Stimulated activated CD4-positive, alpha-beta T cell treated with anti-CD3 and anti-CD28 coated beads, TNF-alpha, amount 100 ng/mL, for 4 hours (primary cell): ENCODE measurements around the gene TACC2.

Experiments used
- DNase-seq, 3 experiments: peaks; one replicate each; pipeline ENCODE4 v3.0.0-alpha.2; 2020; ENCODE audit warnings: low read depth in 3 of 3

Gene TACC2

GRCh38 chr10:122277526-122278136, 288.7 kb downstream of the TACC2 start:
- no peak for DNase-seq

DNA sequence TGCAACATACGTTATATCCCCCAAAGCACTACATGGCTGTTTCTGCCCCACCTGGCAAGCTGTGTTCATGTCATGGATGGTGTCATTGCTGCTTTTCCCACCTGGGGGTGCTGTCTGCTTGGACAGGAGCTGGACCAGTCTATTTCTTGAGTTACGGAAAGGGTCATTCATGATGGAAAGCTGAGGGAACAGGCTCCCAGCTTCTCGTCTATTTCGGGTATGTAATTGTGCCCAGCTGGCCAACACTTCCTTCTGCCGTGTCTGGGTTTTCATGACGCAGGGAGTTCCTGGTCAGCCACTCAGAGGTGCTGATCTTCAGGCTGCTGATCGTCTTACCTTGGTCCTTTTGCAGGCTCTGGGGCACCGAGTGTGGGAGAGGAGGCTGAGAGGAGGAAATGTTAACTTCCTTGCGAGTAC, 290.8 kb downstream of the TACC2 start:
- DNase-seq, result no peak

DNA sequence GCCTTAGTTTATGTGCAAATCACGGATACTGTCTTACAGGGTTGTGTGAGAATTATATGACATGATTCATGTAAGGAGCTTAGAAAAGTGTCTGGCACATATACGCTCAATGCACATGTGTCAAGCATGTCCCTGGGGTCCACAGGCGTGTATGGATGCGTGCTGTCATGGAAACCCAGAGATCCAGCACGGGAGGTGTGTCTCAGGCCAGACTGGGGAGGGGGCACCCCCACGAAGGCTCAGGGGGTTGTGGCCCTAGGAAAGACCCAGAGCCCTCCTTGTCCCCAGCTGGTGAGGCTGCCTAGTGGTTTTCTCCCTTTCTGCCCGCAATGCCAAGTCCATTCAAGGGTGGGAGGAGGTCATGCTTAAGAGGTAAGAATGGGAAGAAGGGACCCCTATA, 291.2 kb downstream of the TACC2 start:
- no peak for DNase-seq

GRCh38 chr10:122281018-122281626, 292.2 kb downstream of the TACC2 start:
- no peak for DNase-seq

- no peak for DNase-seq
Observed at GRCh38 chr10:122281751-122282150, 292.8 kb downstream of the TACC2 start.

- no peak for DNase-seq
Observed at GRCh38 chr10:122282253-122282671, 293.3 kb downstream of the TACC2 start.

DNA sequence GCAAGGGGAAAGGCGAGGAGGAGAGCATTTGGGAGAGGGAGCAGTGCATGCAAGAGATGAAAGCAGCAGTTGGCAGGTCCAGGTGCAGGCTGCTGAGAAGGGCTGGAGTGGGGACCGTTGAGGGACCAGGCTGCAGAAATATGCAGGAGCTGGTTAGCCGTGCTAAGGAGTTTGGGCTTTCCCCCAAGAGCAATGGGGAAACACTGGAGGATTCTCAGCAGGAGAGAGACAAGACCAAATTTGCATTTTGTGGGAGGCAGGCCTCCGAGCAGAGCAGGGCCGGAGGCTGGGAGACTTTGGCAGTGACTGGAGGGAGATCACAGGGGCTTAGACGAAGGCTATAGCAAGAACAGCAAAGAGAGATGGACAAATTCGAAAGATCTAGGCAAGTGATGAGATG, 293.9 kb downstream of the TACC2 start:
- DNase-seq, result no peak

DNA sequence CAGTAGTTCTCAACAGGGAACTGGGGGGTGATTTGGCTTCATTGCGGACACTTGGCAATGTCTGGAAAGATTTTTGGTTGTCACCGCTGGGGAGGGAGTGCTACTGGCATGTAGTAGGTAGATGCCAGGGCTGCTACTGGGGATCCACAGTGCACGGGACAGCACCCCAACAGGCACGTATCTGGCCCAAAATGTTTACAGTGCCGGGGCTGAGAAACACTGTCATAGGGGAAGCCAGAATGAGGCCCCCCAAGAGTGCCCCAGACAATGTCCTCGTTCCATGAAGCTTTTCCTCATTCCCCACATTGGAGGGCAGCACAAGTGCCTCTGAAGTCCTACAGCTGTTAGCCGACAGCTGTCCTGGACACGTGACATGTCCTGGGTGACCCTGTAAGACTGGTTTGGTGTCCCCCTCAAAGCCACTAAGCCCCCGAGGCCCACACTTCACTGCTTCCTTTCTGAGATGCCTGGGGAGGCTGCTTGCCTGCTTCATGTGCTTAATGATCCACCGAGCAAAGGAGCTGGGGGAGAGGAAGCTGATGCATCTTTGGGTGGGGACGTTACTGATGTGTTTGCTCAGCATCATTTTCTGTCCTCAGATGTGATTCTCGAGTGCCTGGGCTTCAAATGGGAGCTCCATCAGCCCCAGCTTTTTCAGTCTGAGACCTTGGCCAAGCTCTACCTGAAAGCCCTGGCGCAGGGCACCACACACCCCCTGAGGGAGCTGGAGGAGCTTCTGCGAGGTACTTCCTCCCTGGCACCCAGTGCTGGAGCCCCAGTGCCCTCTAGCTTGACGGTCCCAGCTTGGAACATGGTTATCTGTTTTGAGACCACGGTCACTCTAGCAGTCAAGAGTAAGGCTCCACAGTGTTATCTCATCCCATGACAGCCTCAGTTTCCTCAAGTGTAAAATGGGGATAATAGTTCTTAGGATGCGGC, 296.8 kb downstream of the TACC2 start:
- DNase-seq, result no peak

DNA sequence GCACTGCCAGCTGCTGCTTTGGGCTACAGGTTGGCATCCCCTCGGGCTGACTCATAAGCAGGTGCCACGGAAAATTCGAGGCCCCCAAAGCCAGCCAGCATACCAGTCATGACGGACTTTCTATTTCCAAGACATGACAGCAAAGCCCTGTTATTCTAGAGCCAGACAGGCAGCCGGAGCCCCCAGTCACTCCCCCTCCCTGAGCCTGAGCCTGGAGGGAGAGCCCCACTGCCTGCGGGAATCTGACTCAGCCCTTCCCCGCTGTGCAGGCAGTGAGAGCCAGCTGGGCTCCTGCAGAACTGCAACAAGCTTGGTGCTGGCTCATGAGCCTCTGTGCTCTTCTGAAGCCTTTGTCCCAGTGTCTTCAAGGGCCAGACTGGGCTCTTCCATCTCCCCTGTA, 297.9 kb downstream of the TACC2 start:
- DNase-seq, result no peak

- DNase-seq, result no peak
Observed at GRCh38 chr10:122287570-122287969, 298.6 kb downstream of the TACC2 start.

DNA sequence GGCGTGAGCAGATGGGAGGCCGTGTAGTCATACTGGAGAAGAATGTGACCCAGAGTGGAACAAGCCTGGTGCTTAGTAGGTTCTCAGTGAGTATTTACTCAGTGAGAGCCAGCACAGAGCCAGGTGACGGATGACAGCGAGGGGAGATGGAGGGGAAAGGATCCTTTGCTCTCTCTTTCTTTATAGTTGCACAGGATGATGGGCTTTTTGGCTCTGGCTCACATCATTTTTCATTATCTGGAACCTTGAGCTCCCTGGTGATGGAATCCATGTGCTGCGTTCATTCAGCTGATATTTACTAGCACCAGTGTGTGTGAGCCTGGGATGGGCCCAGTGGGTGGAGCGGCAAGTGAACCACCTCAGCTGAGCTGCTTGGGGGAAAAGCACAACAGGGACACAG, 299.3 kb downstream of the TACC2 start:
- no peak for DNase-seq

DNA sequence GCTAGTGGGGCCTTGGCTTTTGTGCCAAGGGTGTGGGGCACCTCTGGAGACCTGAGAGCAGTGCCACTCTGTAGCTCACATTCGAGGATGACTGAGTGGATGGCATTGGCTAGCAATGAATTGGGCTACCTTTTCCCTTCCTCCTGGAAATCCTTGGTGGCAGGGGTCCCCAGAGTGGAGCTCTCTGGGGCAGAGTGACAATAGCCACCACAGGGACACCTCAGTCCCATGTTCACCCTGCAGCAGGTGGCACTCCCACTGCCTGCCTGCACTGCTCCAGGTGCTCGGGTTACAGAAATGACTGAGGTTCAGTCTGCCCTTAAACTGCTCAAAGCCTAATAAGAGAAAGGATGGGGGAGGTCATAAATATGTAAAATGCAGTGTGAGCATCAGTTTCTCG, 300.0 kb downstream of the TACC2 start:
- DNase-seq, result no peak

DNA sequence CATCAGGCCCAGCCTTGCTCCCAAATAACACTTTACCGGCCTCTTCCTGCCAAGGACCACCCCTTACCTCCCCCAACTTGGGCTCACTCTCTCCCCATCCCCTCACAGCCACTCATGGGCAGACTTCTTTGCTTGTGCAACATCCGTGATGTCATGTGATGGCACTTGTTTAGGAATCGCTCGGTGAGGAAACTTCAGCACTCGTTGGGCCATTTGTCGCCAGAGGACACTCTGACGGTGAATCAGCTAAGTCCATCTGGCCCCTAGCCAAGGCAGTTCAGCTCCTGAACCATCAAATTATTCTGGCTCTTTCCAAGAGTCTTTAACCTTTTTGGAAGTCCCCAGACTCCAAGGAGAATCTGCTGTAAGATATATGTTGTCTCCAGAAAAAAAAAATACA, 301.4 kb downstream of the TACC2 start:
- DNase-seq, result no peak

DNA sequence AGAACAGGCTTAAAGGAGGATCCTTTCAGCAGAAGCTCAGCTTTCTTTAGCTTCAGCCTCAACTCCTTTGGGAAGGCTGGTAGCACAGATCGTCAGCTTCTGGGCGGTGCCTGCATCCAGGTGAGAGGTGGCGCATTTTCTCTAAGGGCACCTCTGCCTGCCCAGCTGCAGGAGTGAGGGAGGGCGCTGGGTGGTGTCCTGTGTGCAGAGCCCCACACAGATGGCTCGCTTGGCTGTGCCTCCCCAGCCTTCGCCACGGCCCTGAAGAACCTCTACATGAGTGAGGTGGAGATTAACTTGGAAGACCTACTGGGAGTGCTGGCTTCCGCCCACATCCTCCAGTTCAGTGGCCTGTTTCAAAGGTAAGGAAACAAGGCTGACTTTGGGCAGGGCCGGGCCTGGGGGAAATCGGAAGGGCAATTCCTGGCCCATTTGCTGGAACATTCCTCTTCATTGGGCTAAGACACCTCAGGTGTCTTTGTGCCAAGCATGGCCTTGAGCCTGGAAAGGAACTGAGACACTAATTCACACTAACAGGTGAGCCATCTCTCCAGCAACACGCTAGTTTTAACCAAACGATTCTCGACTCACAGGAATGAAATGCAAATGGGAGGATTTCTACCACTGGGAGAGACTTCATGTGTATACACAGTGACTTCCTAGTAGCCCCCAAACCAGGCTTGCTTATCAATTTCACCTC, 302.0 kb downstream of the TACC2 start:
- no peak for DNase-seq

- DNase-seq, result no peak
Observed at GRCh38 chr10:122291739-122292138, 302.8 kb downstream of the TACC2 start.

GRCh38 chr10:122292376-122292775, 303.4 kb downstream of the TACC2 start:
- no peak for DNase-seq

DNA sequence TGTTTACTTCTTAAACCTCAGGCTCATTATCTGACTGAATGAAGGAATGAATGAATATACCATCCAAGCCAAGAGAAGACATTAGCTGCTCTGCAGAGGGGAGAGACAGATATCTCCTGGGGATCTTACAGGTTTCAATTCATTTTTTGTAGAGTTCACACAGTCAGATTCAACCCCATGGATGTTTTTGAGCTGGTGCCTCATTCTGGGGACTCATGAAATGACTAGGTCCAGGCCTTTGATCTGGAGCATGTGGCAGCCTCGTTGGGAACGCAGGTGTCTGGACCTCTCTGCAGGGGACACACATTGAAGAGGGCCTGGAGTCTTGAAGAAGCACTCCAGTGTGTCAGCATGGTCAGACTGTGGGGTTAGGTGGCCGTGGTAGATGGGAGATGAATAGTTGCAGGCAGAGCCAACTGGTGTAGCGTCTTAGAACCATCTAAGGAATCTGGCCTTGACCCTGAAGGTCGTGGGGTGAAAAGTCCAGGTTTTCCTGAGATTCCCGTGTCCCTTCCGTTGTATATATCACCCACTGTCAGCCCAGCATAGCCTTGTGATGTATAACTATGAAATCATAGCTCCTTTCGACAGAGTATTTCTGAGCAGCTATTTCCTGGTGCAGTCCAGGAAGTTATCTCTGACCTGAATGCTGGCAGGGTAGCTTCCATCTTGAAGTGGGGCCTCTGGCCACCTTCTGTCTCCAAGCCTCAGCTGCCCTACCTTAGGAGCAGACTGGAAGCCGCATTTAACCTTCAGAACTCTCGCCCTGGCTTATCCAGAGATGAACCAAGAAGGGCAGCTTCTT, 304.4 kb downstream of the TACC2 start:
- no peak for DNase-seq

DNA sequence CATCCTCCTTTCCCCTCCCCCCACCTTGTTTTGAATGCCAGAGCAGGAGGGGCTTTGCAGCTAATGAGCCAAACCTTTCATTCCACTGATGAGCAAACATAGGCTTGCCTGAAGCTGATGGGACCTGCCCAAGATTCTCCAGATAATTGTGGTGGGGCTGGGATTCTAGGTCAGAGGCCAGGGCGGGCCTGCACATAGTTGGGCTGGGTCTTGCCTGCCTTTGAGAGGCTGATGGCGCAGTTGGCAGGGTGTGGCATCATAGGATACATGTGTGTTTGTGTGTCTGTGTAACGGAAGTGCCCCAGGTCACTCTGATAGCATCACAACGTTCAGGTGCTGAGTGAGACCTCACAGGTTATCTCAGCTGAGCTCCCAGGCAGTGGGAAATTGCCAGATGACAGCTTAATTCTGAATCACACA, 305.0 kb downstream of the TACC2 start:
- no peak for DNase-seq

DNA sequence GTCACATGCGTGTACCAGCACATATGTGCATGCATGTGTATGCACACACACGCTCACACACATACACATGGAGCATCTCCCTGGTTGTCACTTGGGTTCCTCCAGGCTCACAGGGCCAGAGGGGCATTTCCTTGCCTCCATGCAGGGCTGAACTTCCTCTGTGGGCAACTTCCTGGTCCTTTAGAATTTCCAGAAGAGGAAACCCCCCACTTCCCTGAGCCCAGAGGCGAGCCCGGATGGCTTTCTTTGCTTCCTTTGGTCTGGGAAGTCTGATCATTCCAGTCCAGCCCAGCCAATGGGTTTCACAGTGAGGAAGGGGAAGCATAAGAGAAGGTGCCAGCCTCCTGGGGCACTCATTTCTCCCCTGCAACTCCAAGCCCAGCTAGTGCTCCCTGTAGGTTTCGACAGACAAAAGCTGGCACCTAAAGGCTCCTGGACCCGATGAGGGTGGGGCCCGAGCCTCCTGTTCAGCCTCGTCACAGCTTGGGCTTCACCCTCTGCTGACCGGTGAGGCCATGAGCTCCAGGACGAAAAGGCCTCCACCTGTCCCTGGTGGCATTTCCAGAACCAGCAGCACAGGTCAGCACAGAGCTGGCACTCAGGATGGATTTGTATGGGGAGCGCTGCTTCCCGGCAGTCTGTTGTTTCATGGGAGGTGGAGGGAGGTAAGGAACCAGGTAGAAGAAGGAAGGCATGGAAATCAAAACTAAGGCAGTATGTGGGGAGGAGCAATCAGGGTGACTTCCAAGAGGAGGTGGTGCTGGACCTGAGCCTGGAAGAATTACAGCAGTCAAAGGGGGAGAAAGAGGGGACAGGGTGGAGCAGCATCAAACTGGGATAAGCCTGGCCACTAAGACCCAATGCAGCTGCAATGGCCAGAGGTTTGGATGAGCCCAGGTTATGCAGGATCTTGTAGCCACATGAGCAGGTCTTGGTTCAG, 305.8 kb downstream of the TACC2 start:
- DNase-seq, result no peak

- DNase-seq, result no peak
Observed at GRCh38 chr10:122295451-122295809, 306.5 kb downstream of the TACC2 start.
